ENCODE measurements around the gene PTPN20.

PTPN20 gene

GRCh38 chr10:46998192-46998591 is 87.0 kb downstream of the PTPN20 start:
- Histone ChIP-seq H2AFZ (no peak overlapping the region), H3K27me3 (ENCODE audit: control insufficient read depth, insufficient read depth, low read length) (no peaks in the 10 kb centered on the region), H3K9me3 (ENCODE audit: control insufficient read depth, low read length) (no peaks in the 10 kb centered on the region), H3K4me3 (ENCODE audit: low read depth, low read length) (no peak overlapping the region), H3K9ac (no peak overlapping the region), H3K4me1 (no peaks in the 10 kb centered on the region), H3K4me2 (ENCODE audit: low read length) (no peak overlapping the region), H3K27ac (no peak overlapping the region), H3K79me2 (no peaks in the 10 kb centered on the region), H3K36me3 (ENCODE audit: control insufficient read depth, insufficient read depth, low read length) (no peaks in the 10 kb centered on the region)
- TF ChIP-seq, protein P1, sequence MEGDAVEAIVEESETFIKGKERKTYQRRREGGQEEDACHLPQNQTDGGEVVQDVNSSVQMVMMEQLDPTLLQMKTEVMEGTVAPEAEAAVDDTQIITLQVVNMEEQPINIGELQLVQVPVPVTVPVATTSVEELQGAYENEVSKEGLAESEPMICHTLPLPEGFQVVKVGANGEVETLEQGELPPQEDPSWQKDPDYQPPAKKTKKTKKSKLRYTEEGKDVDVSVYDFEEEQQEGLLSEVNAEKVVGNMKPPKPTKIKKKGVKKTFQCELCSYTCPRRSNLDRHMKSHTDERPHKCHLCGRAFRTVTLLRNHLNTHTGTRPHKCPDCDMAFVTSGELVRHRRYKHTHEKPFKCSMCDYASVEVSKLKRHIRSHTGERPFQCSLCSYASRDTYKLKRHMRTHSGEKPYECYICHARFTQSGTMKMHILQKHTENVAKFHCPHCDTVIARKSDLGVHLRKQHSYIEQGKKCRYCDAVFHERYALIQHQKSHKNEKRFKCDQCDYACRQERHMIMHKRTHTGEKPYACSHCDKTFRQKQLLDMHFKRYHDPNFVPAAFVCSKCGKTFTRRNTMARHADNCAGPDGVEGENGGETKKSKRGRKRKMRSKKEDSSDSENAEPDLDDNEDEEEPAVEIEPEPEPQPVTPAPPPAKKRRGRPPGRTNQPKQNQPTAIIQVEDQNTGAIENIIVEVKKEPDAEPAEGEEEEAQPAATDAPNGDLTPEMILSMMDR (IDR thresholded peaks at IDR 0.05), result no peak

DNA sequence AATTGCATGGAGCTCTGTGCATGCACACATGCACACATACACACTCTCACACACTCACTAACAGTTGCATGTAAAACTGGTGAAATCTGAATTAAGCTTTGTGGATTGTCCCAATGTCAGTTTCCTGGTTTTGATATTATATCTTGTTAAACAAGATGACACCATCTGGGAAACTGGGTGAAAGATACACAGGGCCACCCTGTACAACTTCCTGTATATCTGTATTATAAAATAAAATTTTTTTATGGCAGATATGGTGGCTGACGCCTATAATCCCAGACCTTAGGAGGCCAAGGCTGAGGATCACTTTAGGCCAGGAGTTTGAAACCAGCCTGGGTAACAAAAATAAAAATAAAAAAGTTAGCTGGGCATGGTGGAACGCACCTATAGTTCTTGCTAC is 87.4 kb downstream of the PTPN20 start:
- no peak overlapping the region for H3K4me3 ChIP-seq (ENCODE audit: low read depth, low read length)
- H3K4me1 ChIP-seq, result no peaks in the 10 kb centered on the region
- H3K79me2 ChIP-seq, result no peaks in the 10 kb centered on the region
- H3K9me3 ChIP-seq (ENCODE audit: control insufficient read depth, low read length), result no peaks in the 10 kb centered on the region
- H3K9ac ChIP-seq, result no peak overlapping the region
- no peaks in the 10 kb centered on the region for H3K36me3 ChIP-seq (ENCODE audit: control insufficient read depth, insufficient read depth, low read length)
- H3K27ac ChIP-seq, result no peak overlapping the region
- no peak overlapping the region for H2AFZ ChIP-seq
- H3K4me2 ChIP-seq (ENCODE audit: low read length), result no peak overlapping the region
- H3K27me3 ChIP-seq (ENCODE audit: control insufficient read depth, insufficient read depth, low read length), result no peaks in the 10 kb centered on the region
- TF ChIP-seq, protein P1 (IDR thresholded peaks at IDR 0.05), result no peak

GRCh38 chr10:46999217-46999616 is 88.0 kb downstream of the PTPN20 start:
- Histone ChIP-seq H3K27ac (no peak overlapping the region), H3K9me3 (ENCODE audit: control insufficient read depth, low read length) (no peaks in the 10 kb centered on the region), H3K4me2 (ENCODE audit: low read length) (no peak overlapping the region), H3K4me1 (no peaks in the 10 kb centered on the region), H3K79me2 (no peaks in the 10 kb centered on the region), H3K36me3 (ENCODE audit: control insufficient read depth, insufficient read depth, low read length) (no peaks in the 10 kb centered on the region), H3K4me3 (ENCODE audit: low read depth, low read length) (no peak overlapping the region), H3K27me3 (ENCODE audit: control insufficient read depth, insufficient read depth, low read length) (no peaks in the 10 kb centered on the region), H3K9ac (no peak overlapping the region), H2AFZ (no peak overlapping the region)
- TF ChIP-seq, protein P1 (IDR thresholded peaks at IDR 0.05), result no peak

DNA sequence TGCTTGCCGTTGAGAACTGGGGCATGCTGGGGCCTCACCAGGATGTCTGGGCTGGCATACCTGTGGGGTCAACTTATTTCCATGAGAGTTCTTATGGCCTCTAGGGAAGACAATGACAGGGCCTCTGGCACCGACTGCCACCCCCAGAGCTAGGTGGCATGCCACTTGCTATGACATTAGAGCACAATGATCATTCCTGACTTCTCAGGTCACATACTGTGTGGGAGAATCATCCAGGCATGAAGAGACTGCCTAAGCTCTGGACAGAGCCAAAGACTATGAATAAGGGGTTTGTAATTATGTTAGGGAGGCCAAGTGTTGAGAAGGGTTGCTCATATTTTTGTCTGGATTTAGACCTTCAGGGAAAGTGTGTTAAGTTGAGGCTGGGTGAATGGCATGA is 97.5 kb downstream of the PTPN20 start:
- Histone ChIP-seq H3K36me3 (ENCODE audit: control insufficient read depth, insufficient read depth, low read length) (no peaks in the 10 kb centered on the region), H3K4me3 (ENCODE audit: low read depth, low read length) (no peak overlapping the region), H3K9ac (no peak overlapping the region), H3K9me3 (ENCODE audit: control insufficient read depth, low read length) (no peaks in the 10 kb centered on the region), H3K79me2 (no peaks in the 10 kb centered on the region), H2AFZ (no peak overlapping the region), H3K27me3 (ENCODE audit: control insufficient read depth, insufficient read depth, low read length) (no peaks in the 10 kb centered on the region), H3K27ac (no peak overlapping the region), H3K4me1 (no peaks in the 10 kb centered on the region), H3K4me2 (ENCODE audit: low read length) (no peak overlapping the region)
- TF ChIP-seq, protein P1 (IDR thresholded peaks at IDR 0.05), result no peak

DNA sequence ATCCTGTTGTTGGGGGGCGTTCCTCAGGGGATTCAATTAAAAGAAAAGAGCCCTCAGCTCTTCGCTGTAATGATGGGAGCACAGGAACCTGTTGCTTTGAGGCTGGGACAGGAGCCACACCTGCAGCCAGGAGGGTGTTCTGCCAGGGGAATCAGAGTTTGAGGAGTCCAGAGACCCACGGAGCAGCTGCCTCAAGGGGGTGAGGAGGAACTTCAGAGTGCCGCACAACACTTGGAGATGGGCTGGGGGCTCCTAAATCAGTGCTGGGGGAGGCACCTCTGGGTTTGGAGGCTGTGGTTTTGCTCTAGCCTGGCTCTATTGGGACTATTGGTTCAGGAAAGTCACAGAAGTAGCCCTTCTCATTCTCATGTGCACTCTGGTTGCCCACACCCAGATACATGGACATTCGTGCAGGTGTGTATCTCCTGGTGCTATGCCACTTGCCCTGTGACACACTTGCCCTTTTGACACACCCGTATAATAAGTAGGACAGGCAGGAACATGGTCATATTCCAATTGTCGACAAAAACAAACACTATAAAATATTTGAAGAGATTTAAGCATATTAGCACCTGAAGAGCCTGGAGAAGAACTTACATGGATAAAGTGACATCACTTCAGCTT is 98.1 kb downstream of the PTPN20 start:
- Histone ChIP-seq H3K27me3 (ENCODE audit: control insufficient read depth, insufficient read depth, low read length) (no peaks in the 10 kb centered on the region), H3K9ac (no peak overlapping the region), H3K4me3 (ENCODE audit: low read depth, low read length) (no peak overlapping the region), H3K79me2 (no peaks in the 10 kb centered on the region), H3K4me2 (ENCODE audit: low read length) (no peak overlapping the region), H3K9me3 (ENCODE audit: control insufficient read depth, low read length) (no peaks in the 10 kb centered on the region), H3K27ac (no peak overlapping the region), H3K4me1 (no peaks in the 10 kb centered on the region), H2AFZ (no peak overlapping the region), H3K36me3 (ENCODE audit: control insufficient read depth, insufficient read depth, low read length) (no peaks in the 10 kb centered on the region)
- TF ChIP-seq, protein P1 (IDR thresholded peaks at IDR 0.05), result no peak

All from parathyroid adenoma (tissue), 2 donors.